HuH-7.5 (cell line): ENCODE measurements around the gene UBE4B.

Experiments used
- DNase-seq: peaks from one replicate; pipeline ENCODE4 v3.0.0; 2011; ENCODE audit warnings: low spot score

Gene UBE4B

DNA sequence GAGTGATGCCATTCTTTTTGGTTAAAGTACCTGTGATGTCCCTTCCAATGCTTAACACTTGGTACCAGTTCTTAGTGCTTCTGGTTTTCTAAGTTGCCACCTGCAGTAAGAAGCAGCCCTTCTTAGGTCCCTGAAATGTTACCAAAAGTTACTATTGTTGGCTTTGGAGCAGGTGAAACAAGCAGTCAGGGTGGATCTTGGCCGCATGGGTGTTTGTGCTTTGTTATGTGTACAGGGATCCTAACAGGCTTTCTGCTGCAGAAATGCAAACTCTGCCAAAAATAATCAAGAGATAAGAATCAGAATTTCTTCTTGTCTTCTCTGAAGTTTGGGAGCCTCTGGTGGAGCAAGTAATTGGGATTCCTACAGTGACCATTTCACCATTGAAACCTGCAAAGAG is 84.4 kb downstream of the UBE4B start:
- no peak for DNase-seq

DNA sequence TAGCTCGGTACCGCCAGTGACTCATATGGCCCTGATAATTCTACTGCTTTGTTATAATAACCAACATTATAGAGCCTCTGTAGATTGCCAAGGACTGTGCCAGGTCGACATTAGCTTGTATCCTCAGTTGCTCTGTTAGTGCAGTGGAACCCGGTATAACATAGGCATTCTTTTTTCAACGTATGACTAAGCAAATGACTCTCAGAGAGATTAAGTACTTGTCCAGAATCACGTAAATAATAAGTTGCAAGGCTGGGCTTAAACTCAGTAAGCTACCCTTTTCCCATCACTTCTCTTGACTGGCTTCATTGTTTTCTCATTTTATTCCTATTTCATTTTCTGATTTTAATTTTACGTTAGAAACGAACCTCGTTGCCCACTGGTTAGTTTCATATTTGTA is 85.1 kb downstream of the UBE4B start:
- DNase-seq, result no peak

DNA sequence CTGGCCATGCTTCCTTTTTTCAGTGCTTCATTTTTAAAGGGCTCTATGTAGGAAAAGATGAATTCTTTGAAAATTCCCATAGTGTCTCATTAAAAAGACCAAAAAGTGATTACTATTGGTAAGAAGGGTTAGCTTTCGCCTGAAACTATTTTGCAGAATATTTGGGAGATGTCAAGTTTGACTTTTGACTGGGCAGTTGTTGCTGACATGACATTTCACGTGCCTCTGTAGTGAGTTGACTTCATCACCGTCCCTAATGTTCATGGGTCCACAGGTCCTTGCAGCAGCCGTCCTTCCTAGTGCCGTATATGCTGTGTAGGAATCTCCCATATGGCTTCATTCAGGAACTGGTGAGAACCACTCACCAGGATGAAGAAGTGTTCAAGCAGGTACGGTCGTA is 88.9 kb downstream of the UBE4B start:
- DNase-seq, result no peak

DNA sequence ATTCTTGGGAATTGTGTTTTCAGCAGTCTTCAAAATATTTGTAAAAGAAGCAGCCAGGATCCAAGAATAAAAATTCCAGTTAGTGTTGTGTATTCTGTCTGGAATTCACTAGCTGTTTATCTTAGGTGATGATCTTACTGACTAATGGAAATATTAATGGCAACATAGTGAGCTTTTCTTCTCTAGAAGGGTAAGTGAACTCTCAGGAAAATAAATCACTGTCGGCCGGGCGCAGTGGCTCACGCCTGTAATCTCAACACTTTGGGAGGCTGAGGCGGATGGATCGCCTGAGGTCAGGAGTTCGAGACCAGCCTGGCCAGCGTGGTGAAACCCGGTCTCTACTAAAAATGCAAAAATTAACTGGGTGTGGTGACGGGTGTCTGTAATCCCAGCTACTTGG is 90.2 kb downstream of the UBE4B start:
- DNase-seq, result no peak

DNA sequence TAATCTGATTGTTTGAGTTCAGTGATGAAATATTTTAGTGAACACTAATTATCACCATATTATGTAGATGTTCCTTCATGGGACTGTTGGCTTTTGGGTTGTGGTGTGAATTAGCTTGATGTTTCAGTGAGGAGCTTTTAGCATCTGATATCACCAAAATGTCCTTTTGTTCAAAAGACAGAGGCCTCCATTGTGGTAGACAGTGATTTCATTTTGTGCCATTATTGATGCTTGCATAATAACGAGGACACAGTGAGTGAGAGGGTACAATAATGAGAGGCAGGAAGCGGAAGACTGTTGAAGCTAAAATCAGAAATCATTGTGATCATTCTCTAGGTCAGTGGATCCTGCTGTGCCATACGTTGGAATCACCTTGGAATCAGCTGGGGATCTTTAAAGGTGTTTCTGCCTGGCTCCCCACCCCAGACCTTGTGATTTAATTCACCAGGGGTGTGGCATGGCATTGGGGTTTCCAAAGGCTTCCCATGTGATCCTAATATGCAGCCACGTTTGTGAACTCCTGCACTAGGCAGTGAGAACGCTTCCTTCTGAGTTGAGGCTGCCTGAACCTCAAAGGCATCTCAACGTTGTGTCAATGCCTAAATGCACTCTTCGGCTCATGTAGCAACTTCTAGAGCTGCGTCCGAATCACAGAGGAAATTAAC is 95.5 kb downstream of the UBE4B start:
- DNase-seq, result no peak

DNA sequence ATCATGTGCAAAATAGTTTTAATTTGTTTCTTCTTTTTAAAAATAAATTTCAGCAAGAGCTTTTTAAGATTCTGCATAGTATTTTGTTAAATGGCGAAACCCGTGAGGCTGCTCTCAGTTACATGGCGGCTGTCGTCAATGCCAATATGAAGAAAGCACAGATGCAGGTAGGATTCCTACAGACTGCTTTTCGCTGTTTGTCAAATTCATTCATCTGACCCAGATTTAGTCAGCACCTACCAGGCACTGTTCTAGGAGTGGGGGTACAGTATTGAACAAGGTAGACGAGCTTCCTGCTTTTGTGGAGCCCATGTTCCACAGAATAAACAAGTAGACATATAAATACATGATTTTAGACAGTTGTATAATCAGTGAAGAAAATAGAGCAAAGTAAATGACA is 99.6 kb downstream of the UBE4B start:
- no peak for DNase-seq

DNA sequence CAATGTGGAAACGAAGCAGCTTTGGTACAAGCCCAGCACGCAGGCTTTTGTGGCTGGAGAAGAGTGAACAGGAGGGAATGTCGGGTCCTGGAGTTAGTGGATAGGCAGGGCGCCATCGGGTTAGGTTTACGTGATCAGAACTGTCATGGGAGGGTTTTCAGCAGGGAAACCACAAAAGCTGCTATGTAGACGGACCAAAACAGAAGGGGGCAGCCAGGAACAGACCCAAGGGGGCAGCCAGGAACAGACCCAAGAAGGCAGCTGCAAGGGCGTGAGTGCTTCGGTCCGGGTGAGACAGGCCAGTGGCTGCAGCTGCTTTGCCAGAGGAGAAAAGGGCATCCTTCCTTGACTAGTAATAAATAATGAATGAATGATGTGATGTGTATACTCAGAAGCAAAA is 100.1 kb downstream of the UBE4B start:
- no peak for DNase-seq

DNA sequence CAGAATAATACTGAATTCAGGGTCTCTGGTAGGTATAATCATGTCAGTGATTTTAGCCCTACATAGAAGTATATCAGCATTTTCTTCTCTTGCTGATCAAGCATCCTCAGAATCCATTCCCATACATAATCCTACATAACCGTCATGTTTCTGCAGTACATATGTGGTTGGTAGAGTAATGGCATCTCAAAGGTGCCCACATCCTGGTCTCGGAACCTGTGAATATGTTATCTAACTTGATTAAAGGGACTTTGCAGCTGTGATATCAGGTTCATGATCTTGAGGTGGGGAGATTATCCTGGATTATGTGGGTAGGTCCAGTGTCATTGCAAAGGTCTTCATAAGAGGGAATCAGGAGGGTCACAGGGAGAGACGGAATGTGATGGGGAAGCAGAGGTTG is 108.2 kb downstream of the UBE4B start:
- no peak for DNase-seq

DNA sequence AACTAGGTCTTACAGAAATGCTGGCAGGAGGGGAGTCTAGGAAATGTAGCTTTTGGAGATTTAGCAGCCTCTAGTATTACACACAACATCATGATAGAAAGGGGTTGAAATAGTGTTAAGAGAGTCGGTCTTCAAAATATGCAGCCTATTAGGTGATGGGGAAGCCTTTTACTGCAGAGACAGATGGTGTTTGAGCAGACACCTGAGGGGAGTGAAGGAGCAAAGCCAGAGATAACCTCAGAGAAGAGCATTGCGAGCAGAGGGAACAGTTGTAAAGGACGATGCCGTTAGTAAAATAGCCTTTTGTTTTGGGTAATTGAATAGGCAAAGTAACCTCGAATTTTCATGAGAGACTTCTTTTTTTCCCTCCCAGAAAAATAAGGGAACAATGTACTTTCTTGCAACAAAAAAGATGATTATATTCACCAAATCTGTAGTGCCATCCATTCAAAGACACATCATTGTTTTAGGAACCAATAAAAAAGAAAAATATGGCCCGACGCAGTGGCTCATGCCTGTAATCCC is 111.3 kb downstream of the UBE4B start:
- no peak for DNase-seq

DNA sequence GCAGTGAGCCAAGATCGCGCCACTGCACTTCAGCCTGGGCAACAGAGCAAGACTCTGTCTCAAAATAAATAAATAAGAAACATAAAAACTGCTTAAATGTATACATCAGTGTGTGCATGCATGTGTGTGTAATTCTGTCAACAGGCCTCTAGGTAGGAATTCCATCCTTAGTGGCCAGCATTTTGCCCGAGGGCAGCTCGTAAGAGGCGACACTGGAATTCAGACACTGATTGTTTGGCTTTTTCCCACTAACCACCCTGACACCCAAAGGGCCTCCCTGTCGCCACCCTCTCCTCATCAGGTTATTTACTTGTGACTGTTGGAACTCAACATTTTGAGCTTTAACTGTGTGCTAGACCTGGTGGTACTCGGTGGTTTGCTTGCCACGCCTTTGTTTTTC is 113.6 kb downstream of the UBE4B start:
- DNase-seq, result no peak

DNA sequence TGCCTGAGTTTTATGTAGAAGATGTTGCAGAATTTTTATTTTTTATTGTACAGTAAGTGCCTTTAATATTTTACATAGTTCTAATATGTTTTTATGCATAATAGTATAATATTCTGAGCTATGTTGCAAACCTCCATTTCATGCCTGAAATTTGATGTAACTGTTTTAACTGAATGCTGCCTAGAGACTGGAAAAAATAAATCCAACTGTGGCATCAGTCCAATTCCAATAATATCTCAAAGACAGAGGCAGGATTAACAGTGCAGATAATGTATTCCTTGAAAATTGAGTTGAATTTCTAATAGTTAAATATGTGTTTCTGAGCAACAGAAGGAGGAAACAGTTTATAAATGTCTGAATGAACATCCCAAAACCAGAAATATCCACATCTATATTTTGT is 116.5 kb downstream of the UBE4B start:
- no peak for DNase-seq

DNA sequence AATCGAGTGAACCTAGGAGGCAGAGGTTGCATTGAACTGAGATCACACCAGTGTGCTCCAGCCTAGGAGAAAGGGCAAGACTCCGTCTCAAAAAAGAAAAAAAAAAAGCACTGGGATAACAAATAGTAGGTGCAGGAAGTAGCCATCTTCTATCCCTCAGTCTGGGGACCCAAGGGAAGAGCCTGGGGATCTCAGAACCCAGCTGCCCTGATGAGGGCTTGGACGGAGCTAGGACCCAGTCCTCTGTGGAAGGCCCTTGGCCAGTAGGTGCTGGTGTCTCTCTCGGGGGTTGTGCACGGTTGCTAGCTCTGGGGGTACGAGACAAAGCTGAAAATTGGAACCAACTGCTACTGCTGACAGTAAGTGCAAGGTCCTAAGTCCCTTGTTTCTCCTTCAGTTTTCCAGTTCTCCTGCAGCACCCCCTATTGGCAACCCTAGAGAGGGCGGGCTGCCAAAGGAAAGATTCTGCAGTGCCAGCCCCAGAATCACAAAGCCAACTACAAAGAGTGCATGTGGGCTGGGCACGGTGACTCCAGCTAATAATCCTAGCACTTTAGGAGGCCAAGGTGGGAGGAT is 120.0 kb downstream of the UBE4B start:
- peak; percentile 36 for DNase-seq

DNA sequence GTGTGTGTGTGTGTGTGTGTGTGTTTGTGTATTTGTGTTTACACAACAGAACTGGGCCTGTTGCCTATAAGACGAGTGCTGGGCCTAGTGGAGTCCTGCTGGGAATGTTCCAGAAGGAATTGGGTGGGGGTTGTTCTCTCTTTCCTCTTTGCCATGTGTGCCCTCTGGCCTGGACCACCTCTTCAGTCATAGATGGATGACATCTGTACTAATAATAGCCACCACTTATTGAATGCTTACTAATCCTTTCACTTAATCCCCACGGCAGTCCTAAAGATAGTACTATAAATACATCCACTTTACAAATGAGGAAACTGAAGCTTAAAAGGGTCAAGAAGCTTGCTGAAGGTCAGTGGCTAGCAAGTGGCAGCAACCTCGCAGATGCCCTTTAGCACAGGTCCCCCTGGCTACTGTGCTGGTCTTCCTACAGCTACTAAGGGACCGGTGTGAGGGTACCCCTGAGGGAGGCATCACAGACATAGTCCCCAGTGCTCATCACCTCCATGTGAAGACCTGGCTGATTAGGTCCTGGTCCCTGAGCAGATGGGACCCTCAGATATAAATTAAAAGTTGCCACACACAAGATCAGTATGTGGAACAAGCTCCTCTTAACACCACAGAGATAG is 122.4 kb downstream of the UBE4B start:
- DNase-seq, result no peak

DNA sequence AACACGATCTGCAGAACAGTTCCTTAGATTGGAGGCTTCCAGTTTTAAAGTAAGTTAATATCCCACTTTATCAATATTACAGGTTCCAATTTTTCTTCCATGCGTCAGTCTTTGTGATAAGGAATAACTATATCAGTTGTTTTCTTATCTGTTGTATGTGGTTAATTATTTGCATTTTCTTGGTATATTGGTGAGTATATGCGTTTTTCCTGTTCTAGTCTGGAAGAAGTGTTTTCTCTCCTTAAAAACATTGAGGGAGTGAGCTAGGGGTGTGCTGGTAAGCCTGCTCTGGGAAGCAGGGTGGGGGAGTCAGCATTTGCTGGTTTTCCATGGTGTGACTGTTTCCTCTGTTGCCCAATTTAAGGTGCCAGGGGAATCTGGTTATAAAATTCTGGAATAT is 127.4 kb downstream of the UBE4B start:
- no peak for DNase-seq

DNA sequence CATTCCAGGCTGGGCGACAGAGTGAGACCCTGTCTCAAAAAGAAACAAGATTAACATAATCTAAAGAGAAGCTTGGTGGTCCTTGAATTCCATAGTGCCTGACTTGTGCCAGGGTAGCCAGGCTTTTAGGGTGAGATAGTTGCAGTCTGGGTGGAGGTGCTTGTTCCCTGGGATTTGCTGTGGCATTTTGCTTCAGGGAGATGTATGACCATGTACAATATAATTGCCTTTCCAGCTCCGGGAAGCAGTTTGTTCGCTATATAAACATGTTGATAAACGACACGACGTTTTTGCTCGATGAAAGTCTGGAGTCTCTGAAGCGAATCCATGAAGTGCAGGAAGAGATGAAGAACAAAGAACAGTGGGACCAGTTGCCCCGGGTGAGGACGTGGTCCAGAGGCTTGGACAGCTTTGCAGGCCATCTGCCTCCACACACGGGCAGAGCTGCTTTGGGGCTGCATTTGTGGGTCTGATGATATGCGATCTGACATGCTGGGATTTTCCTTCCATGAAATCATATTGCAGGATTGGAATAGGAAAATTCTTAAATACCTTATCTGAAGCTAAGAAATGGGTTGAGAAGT is 128.2 kb downstream of the UBE4B start:
- DNase-seq, result no peak

DNA sequence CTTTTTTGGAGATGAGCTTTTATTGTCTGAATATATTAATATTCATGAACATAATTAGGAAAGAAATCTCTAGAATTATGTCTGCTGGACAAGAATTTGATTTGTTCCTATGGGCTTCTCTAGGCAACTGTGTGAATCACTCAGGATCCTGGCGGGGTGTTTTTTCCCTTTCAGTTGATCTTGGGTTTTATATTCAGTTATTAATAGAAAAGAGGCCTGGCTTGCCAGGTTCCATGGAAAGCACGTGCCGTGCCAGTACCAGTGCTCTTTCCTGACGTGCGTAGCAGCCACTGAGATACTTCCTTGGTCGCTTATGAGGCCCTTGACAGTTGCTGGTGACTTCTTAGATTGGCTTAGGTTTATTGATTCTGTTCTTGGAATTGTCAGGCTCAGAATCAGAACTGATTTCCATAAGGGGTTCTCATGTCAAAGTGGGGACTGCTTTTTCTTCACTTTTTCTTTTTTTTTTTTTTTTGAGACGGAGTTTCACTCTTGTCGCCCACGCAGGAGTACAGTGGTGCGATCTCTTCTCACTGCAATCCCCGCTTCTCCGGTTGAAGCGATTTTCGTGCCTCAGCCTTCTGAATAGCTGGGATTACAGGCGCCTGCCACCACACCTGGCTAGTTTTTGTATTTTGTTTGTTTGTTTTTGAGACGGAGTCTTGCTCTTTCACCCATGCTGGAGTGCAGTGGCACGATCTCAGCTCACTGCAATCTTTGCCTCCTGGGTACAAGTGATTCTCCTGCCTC is 129.0 kb downstream of the UBE4B start:
- no peak for DNase-seq

DNA sequence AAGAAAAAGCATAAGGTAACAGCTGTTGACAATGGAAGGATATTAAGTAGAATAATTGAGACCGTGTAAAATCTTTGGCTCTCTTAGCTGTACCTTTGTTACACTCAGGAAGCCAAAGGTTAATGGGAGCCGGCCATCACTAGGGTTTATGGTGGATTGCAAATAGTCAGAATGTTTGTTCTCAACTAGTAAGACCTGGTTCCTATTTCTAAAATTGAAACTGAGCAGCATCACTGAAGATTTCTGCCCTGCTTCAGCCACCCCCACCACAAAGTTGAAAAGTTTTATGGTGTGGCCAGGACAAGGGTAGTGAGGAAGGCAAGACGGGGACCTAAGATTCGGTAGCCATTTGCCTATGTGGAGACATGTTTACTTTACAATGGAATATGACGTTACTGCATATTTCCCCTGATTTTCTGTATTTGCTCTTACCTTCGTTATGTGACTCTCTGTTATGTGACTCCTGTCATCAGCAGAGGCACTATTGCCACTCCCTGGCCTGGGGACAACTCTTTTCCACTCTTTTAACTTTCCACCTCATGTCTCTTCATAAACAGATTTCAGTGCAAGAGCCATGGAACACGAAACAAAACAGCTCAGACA is 136.3 kb downstream of the UBE4B start:
- no peak for DNase-seq

DNA sequence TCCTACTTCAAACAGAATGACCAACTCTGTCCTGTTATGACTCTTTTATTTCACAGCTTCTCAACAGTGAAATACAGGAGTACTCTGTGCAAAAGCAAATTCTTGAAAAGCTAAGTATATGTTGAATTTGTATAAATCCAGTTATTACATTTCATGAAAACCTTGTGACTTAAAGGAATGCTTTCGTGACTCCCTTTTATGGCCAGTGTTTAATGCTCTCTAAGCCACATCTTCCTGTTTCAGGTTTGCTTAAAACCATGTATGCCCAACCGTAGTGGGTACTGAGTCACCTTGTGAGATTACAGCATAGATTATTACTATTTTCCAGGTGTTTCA is 137.4 kb downstream of the UBE4B start:
- DNase-seq, result no peak

DNA sequence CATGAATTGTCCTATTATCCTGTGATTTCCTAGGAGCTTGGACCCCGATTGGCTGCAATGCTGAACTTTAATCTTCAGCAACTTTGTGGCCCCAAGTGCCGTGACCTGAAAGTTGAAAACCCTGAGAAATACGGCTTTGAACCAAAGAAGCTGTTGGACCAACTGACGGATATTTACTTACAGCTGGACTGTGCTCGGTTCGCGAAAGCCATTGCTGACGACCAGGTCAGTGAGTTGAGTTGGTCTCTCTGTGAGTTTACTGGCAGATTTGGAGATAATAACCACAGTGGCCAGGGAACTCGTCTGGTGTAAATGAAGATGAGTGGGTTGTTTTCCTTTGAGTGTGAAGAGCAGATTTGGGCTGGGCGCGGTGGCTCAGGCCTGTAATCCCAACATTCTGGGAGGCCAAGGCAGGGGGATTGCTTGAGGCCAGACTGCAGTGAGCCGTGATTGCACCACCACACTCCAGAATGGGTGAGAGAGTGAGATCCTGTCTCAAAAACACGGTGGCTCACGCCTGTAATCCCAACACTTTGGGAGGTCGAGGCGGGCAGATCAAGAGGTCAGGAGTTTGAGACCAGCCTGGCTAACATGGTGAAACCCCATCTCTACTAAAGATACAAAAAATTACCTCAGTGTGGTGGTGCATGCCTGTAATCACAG is 138.5 kb downstream of the UBE4B start:
- no peak for DNase-seq

DNA sequence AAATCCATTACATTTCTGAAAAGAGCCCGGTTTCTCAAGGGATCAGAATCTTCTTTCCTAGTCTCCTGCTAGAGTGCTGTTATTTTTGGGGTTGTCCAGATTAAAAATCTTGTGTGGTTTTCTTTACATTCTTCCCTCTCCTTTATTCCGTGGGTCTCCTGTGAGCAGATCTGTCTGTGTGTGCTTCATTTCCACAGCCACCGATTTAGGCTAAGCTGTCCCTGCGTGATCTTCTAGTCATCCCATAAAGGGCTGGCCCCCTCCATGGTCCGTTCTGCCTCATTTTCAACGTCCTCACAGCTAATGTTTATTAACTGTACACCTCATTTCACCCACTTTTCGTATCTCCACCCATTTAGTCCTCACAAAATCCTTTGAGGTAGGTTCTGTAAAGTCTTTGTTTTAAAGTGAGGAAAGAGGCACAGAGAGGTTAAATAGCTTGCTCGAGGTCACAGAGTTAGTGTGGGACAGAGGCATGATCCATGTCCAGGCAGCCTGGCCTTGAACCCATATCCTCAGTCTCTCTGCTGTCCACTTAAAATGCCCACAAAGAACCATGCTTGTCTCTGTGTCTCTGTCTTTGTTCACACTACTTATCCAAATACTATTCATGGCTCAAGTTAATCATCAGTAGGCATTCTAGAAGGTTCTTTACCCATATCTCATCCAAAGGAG is 139.4 kb downstream of the UBE4B start:
- no peak for DNase-seq

DNA sequence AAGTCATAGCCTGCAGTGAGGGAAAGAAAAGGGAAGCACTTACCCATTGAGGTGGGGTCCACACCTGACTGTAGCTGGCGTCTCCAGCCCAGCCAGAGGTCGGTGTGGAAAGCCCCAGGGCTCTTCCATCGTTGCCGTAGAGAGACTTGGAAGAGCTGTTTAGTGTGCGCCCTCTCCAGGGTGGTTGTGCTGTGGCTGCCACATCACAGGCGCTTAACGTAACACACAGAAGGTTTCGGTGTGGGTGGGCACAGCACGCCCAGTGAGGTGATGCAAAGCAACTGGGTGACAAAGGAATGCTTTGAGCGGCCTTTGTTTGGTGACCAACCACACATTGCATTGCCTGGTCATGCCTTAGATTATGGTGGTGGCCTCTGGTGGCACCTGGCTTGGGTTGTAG is 140.8 kb downstream of the UBE4B start:
- no peak for DNase-seq
